ENCODE data around the gene STEAP4. TPM values are rescaled to one million over a fixed set of nuclear protein-coding genes. Genes with fewer than 3 reads are reported as not detected.

Gene STEAP4
- total RNA-seq, 2 experiments from 2014 or later: not detected

- peaks cover 25% of the 10 kb centered on the region for H3K27me3 Mint-ChIP-seq
- intact Hi-C loops (cut with DNase I, micrococcal nuclease): no loop called here
- H3K27me3 ChIP-seq (ENCODE audit: control insufficient read depth in 1 of 2, insufficient read depth in 2 of 2, low read length in 2 of 2): peaks cover 0 to 4% of the 10 kb centered on the region in 2 experiments
- ChIA-PET CTCF (no interaction called here), POLR2A (no interaction called here)
- H3K4me1 ChIP-seq (ENCODE audit: insufficient read depth, low read length): no peaks in the 10 kb centered on the region
- H3K9me3 Mint-ChIP-seq: no peaks in the 10 kb centered on the region
- no peak overlapping the region for H3K27ac ChIP-seq (ENCODE audit: low read depth in 1 of 2, low read length in 2 of 2)
- H3K4me3 ChIP-seq (ENCODE audit: low read length): no peak overlapping the region
- no peaks in the 10 kb centered on the region for H3K36me3 Mint-ChIP-seq (ENCODE audit: low read depth)
- no peak overlapping the region for H3K4me3 Mint-ChIP-seq
- no peaks in the 10 kb centered on the region for H3K36me3 ChIP-seq (ENCODE audit: insufficient read depth, low read length)
- TF ChIP-seq CTCF (IDR thresholded peaks at IDR 0.05): no peak
- no peak overlapping the region for H3K27ac Mint-ChIP-seq
- DNase-seq (peak in 2 of 14 experiments; percentile 16 to 46), ATAC-seq (ENCODE audit: poor library complexity) (no peak)
- H3K4me1 Mint-ChIP-seq (ENCODE audit: low read depth): no peaks in the 10 kb centered on the region
- H3K9me3 ChIP-seq (ENCODE audit: control insufficient read depth in 1 of 2, insufficient read depth in 1 of 2, low read length in 2 of 2): no peaks in the 10 kb centered on the region
Measured at GRCh38 chr7:88314061-88314491, 7.4 kb upstream of the STEAP4 start.

DNA sequence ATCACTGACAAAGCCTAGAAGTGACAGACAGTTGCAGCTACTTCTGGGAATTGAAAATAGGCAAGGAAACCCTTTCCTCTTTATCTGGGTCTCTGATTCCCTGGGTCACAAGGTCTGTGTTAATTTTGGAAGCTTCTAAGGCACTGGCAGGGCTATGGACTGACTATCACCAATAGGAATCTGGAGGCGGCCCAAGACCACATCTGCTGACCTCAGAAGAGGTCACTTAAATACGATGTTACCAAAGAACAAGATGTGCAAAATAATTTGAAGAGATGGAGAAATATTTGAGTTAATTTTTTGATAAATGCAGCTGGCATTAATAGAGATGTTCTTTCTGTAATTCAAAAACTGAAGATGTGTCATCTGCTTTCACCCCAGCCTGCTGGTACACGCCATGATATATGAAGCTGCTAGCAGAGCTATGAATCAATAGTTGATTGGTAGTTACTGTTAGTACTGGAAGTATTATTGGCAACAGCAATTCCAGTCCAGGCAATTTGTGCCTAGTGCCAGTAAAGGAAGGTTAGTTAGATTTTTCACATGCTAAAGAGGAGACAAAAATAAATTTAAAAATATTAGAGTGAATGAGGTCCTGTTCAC, 5.5 kb upstream of the STEAP4 start:
- Histone ChIP-seq H3K4me3 (ENCODE audit: low read length) (no peak overlapping the region), H3K36me3 (ENCODE audit: insufficient read depth, low read length) (no peaks in the 10 kb centered on the region), H3K4me1 (ENCODE audit: insufficient read depth, low read length) (no peaks in the 10 kb centered on the region), H3K9me3 (ENCODE audit: control insufficient read depth in 1 of 2, insufficient read depth in 1 of 2, low read length in 2 of 2) (no peaks in the 10 kb centered on the region), H3K27ac (ENCODE audit: low read depth in 1 of 2, low read length in 2 of 2) (no peak overlapping the region), H3K27me3 (ENCODE audit: control insufficient read depth in 1 of 2, insufficient read depth in 2 of 2, low read length in 2 of 2) (peaks cover 0 to 8% of the 10 kb centered on the region in 2 experiments)
- H3K9me3 Mint-ChIP-seq: no peaks in the 10 kb centered on the region
- no peak overlapping the region for H3K27ac Mint-ChIP-seq
- H3K4me1 Mint-ChIP-seq (ENCODE audit: low read depth): no peaks in the 10 kb centered on the region
- H3K27me3 Mint-ChIP-seq: peaks cover 35% of the 10 kb centered on the region
- ATAC-seq (ENCODE audit: poor library complexity): no peak
- no peak for TF ChIP-seq CTCF (IDR thresholded peaks at IDR 0.05)
- ChIA-PET POLR2A (no interaction called here), CTCF (no interaction called here)
- DNase-seq: no peak
- no peaks in the 10 kb centered on the region for H3K36me3 Mint-ChIP-seq (ENCODE audit: low read depth)
- H3K4me3 Mint-ChIP-seq: no peak overlapping the region
- intact Hi-C loops (cut with DNase I, micrococcal nuclease): no loop called here

DNA sequence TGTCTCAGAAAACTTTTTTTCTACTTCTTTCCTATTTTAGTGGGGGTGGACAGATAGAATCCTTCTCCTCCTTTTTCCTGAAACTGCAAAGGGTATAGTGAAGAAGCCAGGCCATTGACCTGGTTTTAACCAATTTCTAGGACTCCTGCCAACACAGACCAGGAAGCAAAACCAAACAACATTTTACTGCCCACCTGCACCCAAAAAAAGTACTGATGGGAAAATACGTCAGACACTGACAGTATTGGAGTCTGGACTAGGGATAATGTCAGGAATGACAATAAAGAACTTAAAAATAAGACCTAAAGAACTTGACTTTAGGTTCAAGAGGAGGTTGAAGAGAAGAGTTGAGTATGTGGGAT, 5.0 kb upstream of the STEAP4 start:
- Mint-ChIP-seq H3K27me3 (peaks cover 41% of the 10 kb centered on the region), H3K4me3 (no peak overlapping the region), H3K9me3 (no peaks in the 10 kb centered on the region), H3K27ac (no peak overlapping the region), H3K4me1 (ENCODE audit: low read depth) (no peaks in the 10 kb centered on the region), H3K36me3 (ENCODE audit: low read depth) (no peaks in the 10 kb centered on the region)
- H3K36me3 ChIP-seq (ENCODE audit: insufficient read depth, low read length): no peaks in the 10 kb centered on the region
- H3K4me1 ChIP-seq (ENCODE audit: insufficient read depth, low read length): peaks cover 3% of the 10 kb centered on the region
- no peak for ATAC-seq (ENCODE audit: poor library complexity)
- intact Hi-C loops (cut with DNase I, micrococcal nuclease): no loop called here
- ChIA-PET CTCF (no interaction called here), POLR2A (no interaction called here)
- peaks cover 5 to 13% of the 10 kb centered on the region in 2 experiments for H3K27me3 ChIP-seq (ENCODE audit: control insufficient read depth in 1 of 2, insufficient read depth in 2 of 2, low read length in 2 of 2)
- H3K9me3 ChIP-seq (ENCODE audit: control insufficient read depth in 1 of 2, insufficient read depth in 1 of 2, low read length in 2 of 2): peaks cover 0 to 3% of the 10 kb centered on the region in 2 experiments
- no peak for TF ChIP-seq CTCF (IDR thresholded peaks at IDR 0.05)
- DNase-seq: no peak
- H3K4me3 ChIP-seq (ENCODE audit: low read length): no peak overlapping the region
- no peak overlapping the region for H3K27ac ChIP-seq (ENCODE audit: low read depth in 1 of 2, low read length in 2 of 2)
